B cell (primary cell): ENCODE data around the gene LSM6. TPM values are rescaled to one million over a fixed set of nuclear protein-coding genes. Genes with fewer than 3 reads are reported as not detected.

Experiments used
- ATAC-seq: fragments of 200-7000 bp; cut with Tn5 transposase; one replicate; pipeline ENCODE4 v1.10.0; 2021; ENCODE audit warnings: low read depth, mild to moderate bottlenecking, moderate number of reproducible peaks, moderate library complexity
- CTCF ChIA-PET: fragments of 350-600 bp; sonication (Branson Sonifier 250); formaldehyde crosslinking; loops from one replicate; lab custom pipeline; 2021; ENCODE audit warnings: antibody characterized with exemption, inconsistent platforms; lab: Charles Lee
- POLR2A ChIA-PET: fragments of 350-600 bp; sonication (Branson Sonifier 250); formaldehyde crosslinking; loops from one replicate; lab custom pipeline; 2021; ENCODE audit warnings: antibody characterized with exemption; lab: Charles Lee
- DNase-seq: peaks from one replicate; pipeline ENCODE4 v3.0.0; 2013
- H2AFZ ChIP-seq: 2 replicates; pipeline ENCODE4 v1.6.1; 2012; ENCODE audit warnings: mild to moderate bottlenecking, low read depth, low read length; ENCODE audit not compliant: insufficient read depth, poor library complexity, severe bottlenecking
- H3K27ac ChIP-seq, 2 donors: 1 replicate in 1 of 2; 2 replicates in 1 of 2; pipeline ENCODE4 v1.5.1; 2012 to 2013; ENCODE audit warnings: low read length in 2 of 2, mild to moderate bottlenecking in 2 of 2, moderate library complexity in 1 of 2
- H3K27me3 ChIP-seq, 4 experiments: fragments of 200-600 bp in 1 of 4; sonication (generic) in 1 of 4; replicated peaks in 1 of 4; 1 replicate in 2 of 4; 2 replicates in 2 of 4; pipeline versions ENCODE4 v1.6.1 to v1.7.0; 2013 to 2016; ENCODE audit warnings: low read length in 3 of 4, mild to moderate bottlenecking in 2 of 4, mixed read lengths in 1 of 4, moderate library complexity in 1 of 4; ENCODE audit not compliant: insufficient read depth in 4 of 4, control insufficient read depth in 3 of 4; ENCODE audit errors: control extremely low read depth in 1 of 4
- H3K36me3 ChIP-seq, 2 experiments: replicated peaks in 1 of 2; 1 replicate in 1 of 2; 2 replicates in 1 of 2; pipeline versions ENCODE4 v1.6.1 to v1.7.1; 2013; ENCODE audit warnings: low read length in 1 of 2; ENCODE audit not compliant: insufficient read depth in 2 of 2, control insufficient read depth in 1 of 2; ENCODE audit errors: control extremely low read depth in 1 of 2, extremely low read depth in 1 of 2
- H3K4me1 ChIP-seq, 2 donors: fragments of 200-600 bp in 1 of 2; sonication (generic) in 1 of 2; 1 replicate in 1 of 2; 2 replicates in 1 of 2; pipeline versions ENCODE4 v1.5.1 to v1.6.1; 2013 to 2017; ENCODE audit warnings: low read length in 2 of 2; ENCODE audit not compliant: control insufficient read depth in 2 of 2, insufficient read depth in 2 of 2
- H3K4me2 ChIP-seq: replicated peaks from 2 replicates; pipeline ENCODE3; 2012; ENCODE audit warnings: mild to moderate bottlenecking, low read depth, low read length; ENCODE audit not compliant: poor library complexity, severe bottlenecking
- H3K4me3 ChIP-seq, 5 experiments: fragments of 200-600 bp in 1 of 5; sonication (generic) in 1 of 5; 1 replicate in 3 of 5; 2 replicates in 2 of 5; pipeline versions ENCODE4 v1.5.1 to v1.7.0; 2011 to 2016; ENCODE audit warnings: low read length in 4 of 5, mild to moderate bottlenecking in 4 of 5, low read depth in 2 of 5, control low read depth in 1 of 5, moderate library complexity in 1 of 5; ENCODE audit not compliant: insufficient read depth in 1 of 5; ENCODE audit errors: control extremely low read depth in 1 of 5, extremely low read depth in 1 of 5
- H3K79me2 ChIP-seq: fragments of 200-600 bp; sonication (generic); one replicate; pipeline ENCODE4 v1.6.0; 2016; ENCODE audit warnings: low read length; ENCODE audit not compliant: control insufficient read depth, insufficient read depth
- H3K9ac ChIP-seq: fragments of 200-600 bp; sonication (generic); 2 replicates; pipeline ENCODE4 v1.6.1; 2017; ENCODE audit warnings: mild to moderate bottlenecking, low read length, moderate library complexity
- H3K9me3 ChIP-seq, 3 donors: one replicate each; pipeline versions ENCODE4 v1.6.1 to v1.7.1; 2013; ENCODE audit warnings: low read length in 2 of 3; ENCODE audit not compliant: control insufficient read depth in 2 of 3, insufficient read depth in 1 of 3; ENCODE audit errors: control extremely low read depth in 1 of 3
- H4K20me1 ChIP-seq: 2 replicates; pipeline ENCODE4 v1.6.0; 2012; ENCODE audit warnings: mild to moderate bottlenecking, low read length; ENCODE audit not compliant: insufficient read depth, control insufficient read depth, poor library complexity, severe bottlenecking
- H3K27ac Mint-ChIP-seq: one replicate; pipeline ENCODE4 v1.8.0; 2021; ENCODE audit warnings: mixed read lengths
- H3K27me3 Mint-ChIP-seq: one replicate; pipeline ENCODE4 v1.8.0; 2021; ENCODE audit warnings: mixed read lengths
- H3K4me1 Mint-ChIP-seq: one replicate; pipeline ENCODE4 v1.8.0; 2021; ENCODE audit warnings: mixed read lengths
- H3K4me3 Mint-ChIP-seq: one replicate; pipeline ENCODE4 v1.8.0; 2021; ENCODE audit warnings: mixed read lengths
- H3K9me3 Mint-ChIP-seq: one replicate; pipeline ENCODE4 v1.8.0; 2022; ENCODE audit warnings: mixed read lengths; ENCODE audit not compliant: insufficient read depth
- EZH2 ChIP-seq: IDR thresholded peaks from 2 replicates; pipeline ENCODE4 v1.6.1; 2012; ENCODE audit warnings: borderline replicate concordance, low read depth, mild to moderate bottlenecking, moderate library complexity, low read length; ENCODE audit not compliant: insufficient read depth, poor library complexity, severe bottlenecking
- WGBS: methylation state at CpG from one replicate; pipeline ENCODE4 v1.1.5; 2013; ENCODE audit warnings: missing lambda C conversion rate; ENCODE audit not compliant: insufficient coverage; 5-methylcytosine and 5-hydroxymethylcytosine counted together
- intact Hi-C: fragments of 100-400 bp; cut with micrococcal nuclease; formaldehyde crosslinking; loops from one replicate; pipeline ENCODE4 v1.10.0; 2022
- polyA plus RNA-seq: library from polyadenylated mRNA; depleted of rRNA; stranded (reverse); fragments of >200 nt; gene quantifications from 2 replicates; pipeline ENCODE4 v1.2.3, GENCODE V29; 2012
- total RNA-seq, 2 donors: library from RNA; stranded (reverse); fragments of 120-200 nt in 1 of 2; gene quantifications; 1 replicate in 1 of 2; 2 replicates in 1 of 2; pipeline versions ENCODE4 v1.2.3 to v1.2.4, GENCODE V29; 2013 to 2022
- TF ChIP-seq, protein P1 (sequence below): fragments of 200-600 bp; IDR thresholded peaks from one replicate; pipeline ENCODE4 v1.8.0; 2022; ENCODE audit warnings: antibody characterized with exemption, mild to moderate bottlenecking

LSM6 gene
- total and polyA plus RNA-seq, 2 donors (not counting 1 experiment from before 2014, with no cell fraction given): 13.3 to 42.7 TPM

DNA sequence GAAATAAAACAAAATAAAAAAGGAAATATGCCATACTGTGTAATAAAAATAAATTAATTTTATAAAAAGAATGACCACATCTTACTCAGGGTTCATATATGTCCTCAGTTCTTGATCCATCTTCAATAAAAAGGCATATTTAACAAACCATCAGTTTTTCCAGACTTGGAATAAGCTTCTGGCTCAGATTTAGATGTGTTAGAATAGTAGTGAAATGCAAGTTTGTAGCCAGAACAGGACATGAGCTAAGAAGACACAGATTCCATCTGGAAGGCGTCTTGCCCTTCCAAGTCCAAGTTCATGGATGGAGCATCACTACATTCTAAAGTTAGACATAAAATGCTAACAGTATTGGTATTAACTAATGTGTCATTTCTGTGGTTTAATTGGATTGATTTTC is 10.3 kb upstream of the LSM6 start:
- WGBS: no CpG with 5 or more reads among the region's 1 CpG
- H3K36me3 ChIP-seq: no peaks in the 10 kb centered on the region
- no peaks in the 10 kb centered on the region for H4K20me1 ChIP-seq
- no peaks in the 10 kb centered on the region for H3K79me2 ChIP-seq
- CTCF ChIA-PET: no interaction called here
- no peak overlapping the region for H3K4me3 ChIP-seq
- H3K4me1 ChIP-seq: no peaks in the 10 kb centered on the region
- DNase-seq: no peak
- H3K4me2 ChIP-seq: no peak overlapping the region
- H3K9me3 Mint-ChIP-seq: peaks cover 6% of the 10 kb centered on the region
- H3K27ac Mint-ChIP-seq: no peak overlapping the region
- POLR2A ChIA-PET: no interaction called here
- intact Hi-C loops: no loop called here
- no peaks in the 10 kb centered on the region for H3K4me1 Mint-ChIP-seq
- no peak overlapping the region for H3K27ac ChIP-seq
- no peak for ATAC-seq
- H3K4me3 Mint-ChIP-seq: no peak overlapping the region
- peaks cover 0 to 10% (median 0%) of the 10 kb centered on the region in 3 donors for H3K9me3 ChIP-seq
- no peak overlapping the region for H3K9ac ChIP-seq
- H3K27me3 Mint-ChIP-seq: no peaks in the 10 kb centered on the region
- no peak for TF ChIP-seq EZH2
- TF ChIP-seq, protein P1, sequence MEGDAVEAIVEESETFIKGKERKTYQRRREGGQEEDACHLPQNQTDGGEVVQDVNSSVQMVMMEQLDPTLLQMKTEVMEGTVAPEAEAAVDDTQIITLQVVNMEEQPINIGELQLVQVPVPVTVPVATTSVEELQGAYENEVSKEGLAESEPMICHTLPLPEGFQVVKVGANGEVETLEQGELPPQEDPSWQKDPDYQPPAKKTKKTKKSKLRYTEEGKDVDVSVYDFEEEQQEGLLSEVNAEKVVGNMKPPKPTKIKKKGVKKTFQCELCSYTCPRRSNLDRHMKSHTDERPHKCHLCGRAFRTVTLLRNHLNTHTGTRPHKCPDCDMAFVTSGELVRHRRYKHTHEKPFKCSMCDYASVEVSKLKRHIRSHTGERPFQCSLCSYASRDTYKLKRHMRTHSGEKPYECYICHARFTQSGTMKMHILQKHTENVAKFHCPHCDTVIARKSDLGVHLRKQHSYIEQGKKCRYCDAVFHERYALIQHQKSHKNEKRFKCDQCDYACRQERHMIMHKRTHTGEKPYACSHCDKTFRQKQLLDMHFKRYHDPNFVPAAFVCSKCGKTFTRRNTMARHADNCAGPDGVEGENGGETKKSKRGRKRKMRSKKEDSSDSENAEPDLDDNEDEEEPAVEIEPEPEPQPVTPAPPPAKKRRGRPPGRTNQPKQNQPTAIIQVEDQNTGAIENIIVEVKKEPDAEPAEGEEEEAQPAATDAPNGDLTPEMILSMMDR: no peak
- no peak overlapping the region for H2AFZ ChIP-seq
- H3K27me3 ChIP-seq: no peaks in the 10 kb centered on the region

DNA sequence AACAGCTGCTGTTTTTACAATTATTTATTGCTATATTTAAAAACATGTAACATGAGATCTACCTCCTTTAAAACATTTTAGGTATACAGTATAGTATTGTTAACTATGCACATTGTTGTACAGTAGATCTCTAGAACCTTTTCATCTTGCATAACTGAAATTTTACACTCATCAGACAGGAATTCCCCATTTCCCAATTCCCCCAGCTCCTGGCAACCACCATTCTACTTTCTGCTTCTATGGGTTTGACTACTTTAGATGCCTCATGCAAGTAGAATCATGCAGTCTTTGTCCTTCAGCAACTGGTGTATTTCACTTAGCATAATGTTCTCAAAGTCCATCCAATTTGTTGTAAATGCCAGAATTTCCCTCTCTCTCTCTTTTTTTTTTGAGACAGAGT is 9.7 kb upstream of the LSM6 start:
- no peak overlapping the region for H3K9ac ChIP-seq
- no peak overlapping the region for H3K4me2 ChIP-seq
- H3K4me1 ChIP-seq: no peaks in the 10 kb centered on the region
- H3K9me3 Mint-ChIP-seq: peaks cover 5% of the 10 kb centered on the region
- no peak overlapping the region for H3K4me3 ChIP-seq
- peaks cover 0 to 10% (median 0%) of the 10 kb centered on the region in 3 donors for H3K9me3 ChIP-seq
- H3K27ac ChIP-seq: no peak overlapping the region
- ATAC-seq (no peak), DNase-seq (no peak)
- no peaks in the 10 kb centered on the region for H4K20me1 ChIP-seq
- no peak for TF ChIP-seq EZH2
- TF ChIP-seq, protein P1: no peak
- no peaks in the 10 kb centered on the region for H3K27me3 ChIP-seq
- no peak overlapping the region for H3K27ac Mint-ChIP-seq
- H3K79me2 ChIP-seq: no peaks in the 10 kb centered on the region
- ChIA-PET POLR2A (no interaction called here), CTCF (no interaction called here)
- no peak overlapping the region for H3K4me3 Mint-ChIP-seq
- no peaks in the 10 kb centered on the region for H3K36me3 ChIP-seq
- no peak overlapping the region for H2AFZ ChIP-seq
- H3K27me3 Mint-ChIP-seq: no peaks in the 10 kb centered on the region
- H3K4me1 Mint-ChIP-seq: no peaks in the 10 kb centered on the region
- intact Hi-C loops: no loop called here
